Astrocyte (in vitro differentiated cells and primary cell): ENCODE measurements around the gene LY86. TPM values are rescaled to one million over a fixed set of nuclear protein-coding genes. Genes with fewer than 3 reads are reported as not detected.

Experiments
- DNase-seq: peaks from one replicate; pipeline ENCODE4 v3.0.0-alpha.2; 2010; ENCODE audit warnings: low read depth
- FAIRE-seq: peaks from 2 replicates; lab custom pipeline; 2011; peaks lifted over from hg19 to GRCh38; lab: Jason Lieb, UNC
- H2AFZ ChIP-seq: 2 replicates; pipeline ENCODE4 v1.6.0; 2012; ENCODE audit warnings: low read depth, low read length, inconsistent platforms
- H3K27ac ChIP-seq: 2 replicates; pipeline ENCODE4 v1.5.1; 2011; ENCODE audit warnings: low read depth, low read length, inconsistent platforms
- H3K27me3 ChIP-seq: 2 replicates; pipeline ENCODE4 v1.6.0; 2011; ENCODE audit warnings: low read length, inconsistent platforms; ENCODE audit not compliant: insufficient read depth
- H3K36me3 ChIP-seq: 2 replicates; pipeline ENCODE4 v1.5.1; 2011; ENCODE audit warnings: low read length, inconsistent platforms; ENCODE audit not compliant: insufficient read depth
- H3K4me1 ChIP-seq: 2 replicates; pipeline ENCODE4 v1.5.1; 2011; ENCODE audit warnings: low read length, inconsistent platforms; ENCODE audit not compliant: insufficient read depth
- H3K4me2 ChIP-seq: 2 replicates; pipeline ENCODE4 v1.6.0; 2012; ENCODE audit warnings: low read length, inconsistent platforms
- H3K4me3 ChIP-seq: 2 replicates; pipeline ENCODE4 v1.5.1; 2011; ENCODE audit warnings: low read depth, mild to moderate bottlenecking, low read length, inconsistent platforms; ENCODE audit not compliant: insufficient read depth
- H3K79me2 ChIP-seq: 2 replicates; pipeline ENCODE4 v1.6.0; 2012; ENCODE audit warnings: mild to moderate bottlenecking, low read length, inconsistent platforms; ENCODE audit not compliant: insufficient read depth
- H3K9ac ChIP-seq: 2 replicates; pipeline ENCODE4 v1.6.0; 2012; ENCODE audit warnings: mild to moderate bottlenecking, low read length, inconsistent platforms
- H3K9me3 ChIP-seq: 2 replicates; pipeline ENCODE4 v1.5.1; 2012; ENCODE audit warnings: low read depth, mild to moderate bottlenecking, low read length, inconsistent platforms; ENCODE audit not compliant: insufficient read depth
- H4K20me1 ChIP-seq: 2 replicates; pipeline ENCODE4 v1.6.0; 2012; ENCODE audit warnings: low read length, inconsistent platforms; ENCODE audit not compliant: insufficient read depth
- H3K27ac Mint-ChIP-seq: one replicate; pipeline ENCODE4 v1.8.0; 2021; ENCODE audit warnings: mild to moderate bottlenecking, mixed read lengths; ENCODE audit not compliant: unreplicated experiment
- H3K27me3 Mint-ChIP-seq: one replicate; pipeline ENCODE4 v1.8.0; 2021; ENCODE audit warnings: low read depth, mixed read lengths; ENCODE audit not compliant: unreplicated experiment
- H3K36me3 Mint-ChIP-seq: one replicate; pipeline ENCODE4 v1.8.0; 2021; ENCODE audit warnings: low read depth, mixed read lengths; ENCODE audit not compliant: unreplicated experiment
- H3K4me1 Mint-ChIP-seq: one replicate; pipeline ENCODE4 v1.8.0; 2021; ENCODE audit warnings: low read depth, mixed read lengths; ENCODE audit not compliant: unreplicated experiment
- H3K4me3 Mint-ChIP-seq: one replicate; pipeline ENCODE4 v1.8.0; 2021; ENCODE audit warnings: mild to moderate bottlenecking, moderate library complexity, mixed read lengths; ENCODE audit not compliant: unreplicated experiment
- H3K9me3 Mint-ChIP-seq: one replicate; pipeline ENCODE4 v1.8.0; 2021; ENCODE audit warnings: mild to moderate bottlenecking, mixed read lengths; ENCODE audit not compliant: unreplicated experiment
- EZH2 ChIP-seq: IDR thresholded peaks from 2 replicates; pipeline ENCODE4 v1.6.1; 2012; ENCODE audit warnings: mild to moderate bottlenecking, low read length, inconsistent platforms; ENCODE audit not compliant: insufficient read depth
- total RNA-seq: library from RNA; stranded (reverse); gene quantifications from 2 replicates; pipeline ENCODE4 v1.2.1, GENCODE V29; 2021
- TF ChIP-seq, protein P1 (sequence below): IDR thresholded peaks from 2 replicates; pipeline ENCODE4 v1.5.1; 2011; ENCODE audit warnings: low read depth, mild to moderate bottlenecking, inconsistent platforms, low read length, moderate library complexity; ENCODE audit not compliant: insufficient read depth

The LY86 gene
- total RNA-seq, 1 donor from 2014 or later: not detected

DNA sequence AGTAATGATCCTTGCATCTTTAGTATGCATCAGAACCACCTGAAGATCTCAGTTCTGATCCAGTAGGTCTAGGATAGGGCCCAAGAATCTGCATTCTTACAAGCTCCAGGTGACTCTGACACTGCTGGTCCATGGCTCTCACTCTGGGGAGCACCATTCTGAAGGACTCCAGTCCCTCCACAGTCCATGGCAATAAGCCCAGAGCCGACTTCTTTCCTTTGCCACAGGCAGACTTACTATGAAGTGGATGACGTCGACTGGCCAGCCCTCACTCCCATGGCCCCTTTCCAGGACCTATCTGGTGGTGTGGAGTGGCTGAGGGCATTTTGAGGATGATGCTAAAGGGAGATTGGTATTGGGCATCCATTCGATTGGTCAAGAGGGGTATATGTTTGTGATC, 21.8 kb upstream of the LY86 start:
- DNase-seq (no peak), FAIRE-seq (no peak)
- H3K4me1 Mint-ChIP-seq: peaks cover 9% of the 10 kb centered on the region
- H3K4me3 Mint-ChIP-seq: no peak overlapping the region
- H3K27me3 ChIP-seq: no peaks in the 10 kb centered on the region
- H3K27ac Mint-ChIP-seq: no peak overlapping the region
- no peak overlapping the region for H3K4me3 ChIP-seq
- no peaks in the 10 kb centered on the region for H3K9me3 Mint-ChIP-seq
- no peaks in the 10 kb centered on the region for H4K20me1 ChIP-seq
- H3K27ac ChIP-seq: no peak overlapping the region
- no peaks in the 10 kb centered on the region for H3K9me3 ChIP-seq
- H3K4me2 ChIP-seq: no peak overlapping the region
- no peak for TF ChIP-seq EZH2
- TF ChIP-seq, protein P1, sequence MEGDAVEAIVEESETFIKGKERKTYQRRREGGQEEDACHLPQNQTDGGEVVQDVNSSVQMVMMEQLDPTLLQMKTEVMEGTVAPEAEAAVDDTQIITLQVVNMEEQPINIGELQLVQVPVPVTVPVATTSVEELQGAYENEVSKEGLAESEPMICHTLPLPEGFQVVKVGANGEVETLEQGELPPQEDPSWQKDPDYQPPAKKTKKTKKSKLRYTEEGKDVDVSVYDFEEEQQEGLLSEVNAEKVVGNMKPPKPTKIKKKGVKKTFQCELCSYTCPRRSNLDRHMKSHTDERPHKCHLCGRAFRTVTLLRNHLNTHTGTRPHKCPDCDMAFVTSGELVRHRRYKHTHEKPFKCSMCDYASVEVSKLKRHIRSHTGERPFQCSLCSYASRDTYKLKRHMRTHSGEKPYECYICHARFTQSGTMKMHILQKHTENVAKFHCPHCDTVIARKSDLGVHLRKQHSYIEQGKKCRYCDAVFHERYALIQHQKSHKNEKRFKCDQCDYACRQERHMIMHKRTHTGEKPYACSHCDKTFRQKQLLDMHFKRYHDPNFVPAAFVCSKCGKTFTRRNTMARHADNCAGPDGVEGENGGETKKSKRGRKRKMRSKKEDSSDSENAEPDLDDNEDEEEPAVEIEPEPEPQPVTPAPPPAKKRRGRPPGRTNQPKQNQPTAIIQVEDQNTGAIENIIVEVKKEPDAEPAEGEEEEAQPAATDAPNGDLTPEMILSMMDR: no peak
- peaks cover 5% of the 10 kb centered on the region for H3K27me3 Mint-ChIP-seq
- no peak overlapping the region for H3K9ac ChIP-seq
- no peaks in the 10 kb centered on the region for H3K36me3 ChIP-seq
- H2AFZ ChIP-seq: no peak overlapping the region
- H3K36me3 Mint-ChIP-seq: no peaks in the 10 kb centered on the region
- H3K4me1 ChIP-seq: no peaks in the 10 kb centered on the region
- H3K79me2 ChIP-seq: no peaks in the 10 kb centered on the region

DNA sequence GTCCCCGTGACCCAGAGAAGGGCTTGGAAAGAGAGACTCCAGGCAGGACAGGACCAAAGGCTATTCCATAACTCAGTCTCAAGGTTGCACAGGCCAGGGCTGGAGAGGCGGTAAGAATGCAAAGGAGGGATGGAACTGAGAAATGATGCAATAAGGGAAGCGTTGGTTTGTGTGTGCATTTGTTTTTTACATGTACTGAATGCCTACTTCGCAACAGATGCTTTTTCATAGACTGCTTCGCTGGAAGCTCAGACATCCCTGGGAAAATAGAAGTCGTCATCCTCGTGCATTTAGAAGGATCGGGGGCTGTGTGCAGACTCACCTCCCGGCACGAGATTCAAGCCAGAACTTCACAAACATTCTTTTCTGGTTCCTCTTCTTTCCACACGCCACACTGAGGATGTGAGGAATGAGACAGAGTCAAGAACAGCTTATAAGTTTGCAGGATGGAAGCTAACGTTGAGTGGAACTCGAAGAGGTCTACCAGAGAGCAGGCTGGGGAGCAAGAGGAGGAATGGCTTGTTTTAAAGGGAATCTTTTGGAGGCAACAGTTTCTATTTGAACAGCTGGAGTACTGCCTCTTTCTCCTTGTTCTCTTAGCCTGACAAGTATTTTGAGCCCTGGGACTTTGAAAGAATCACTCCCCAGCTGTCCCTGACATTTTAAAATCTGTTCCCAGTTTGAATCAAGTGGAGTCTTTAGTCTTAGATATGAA, 19.3 kb upstream of the LY86 start:
- peaks cover 3% of the 10 kb centered on the region for H3K27me3 Mint-ChIP-seq
- H3K9me3 ChIP-seq: no peaks in the 10 kb centered on the region
- H3K4me1 Mint-ChIP-seq: peaks cover 9% of the 10 kb centered on the region
- no peaks in the 10 kb centered on the region for H3K79me2 ChIP-seq
- H3K4me3 Mint-ChIP-seq: no peak overlapping the region
- H3K9ac ChIP-seq: no peak overlapping the region
- no peaks in the 10 kb centered on the region for H3K27me3 ChIP-seq
- H3K4me3 ChIP-seq: no peak overlapping the region
- FAIRE-seq: no peak
- no peaks in the 10 kb centered on the region for H3K4me1 ChIP-seq
- no peaks in the 10 kb centered on the region for H3K36me3 Mint-ChIP-seq
- no peak overlapping the region for H3K4me2 ChIP-seq
- H4K20me1 ChIP-seq: no peaks in the 10 kb centered on the region
- no peak overlapping the region for H3K27ac ChIP-seq
- no peak for DNase-seq
- no peak overlapping the region for H3K27ac Mint-ChIP-seq
- H3K36me3 ChIP-seq: no peaks in the 10 kb centered on the region
- H3K9me3 Mint-ChIP-seq: no peaks in the 10 kb centered on the region
- no peak for TF ChIP-seq EZH2
- TF ChIP-seq, protein P1: no peak
- H2AFZ ChIP-seq: no peak overlapping the region

DNA sequence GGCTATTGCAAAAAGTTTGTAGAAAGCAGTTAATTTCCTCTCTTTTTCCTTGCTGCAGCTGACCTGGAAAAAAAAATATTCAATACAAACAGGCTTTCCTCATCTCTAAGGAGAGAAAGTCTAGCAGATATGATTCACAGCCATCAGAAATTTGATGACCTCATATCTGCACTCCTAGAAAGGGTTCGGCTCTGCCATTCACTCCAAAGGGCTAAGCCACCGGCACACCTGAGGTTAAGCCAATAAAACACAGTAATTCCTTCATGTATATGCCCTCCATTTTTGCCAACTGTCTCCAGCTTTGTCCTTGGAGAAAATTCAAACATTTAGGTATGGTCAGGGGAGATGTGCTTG, 18.7 kb upstream of the LY86 start:
- H3K36me3 ChIP-seq: no peaks in the 10 kb centered on the region
- no peak overlapping the region for H2AFZ ChIP-seq
- H4K20me1 ChIP-seq: no peaks in the 10 kb centered on the region
- H3K4me3 ChIP-seq: no peak overlapping the region
- no peak overlapping the region for H3K4me2 ChIP-seq
- no peaks in the 10 kb centered on the region for H3K4me1 ChIP-seq
- H3K9me3 ChIP-seq: no peaks in the 10 kb centered on the region
- no peaks in the 10 kb centered on the region for H3K36me3 Mint-ChIP-seq
- H3K4me3 Mint-ChIP-seq: no peak overlapping the region
- H3K27me3 Mint-ChIP-seq: no peaks in the 10 kb centered on the region
- FAIRE-seq: no peak
- no peak for DNase-seq
- H3K79me2 ChIP-seq: no peaks in the 10 kb centered on the region
- no peak overlapping the region for H3K27ac Mint-ChIP-seq
- no peaks in the 10 kb centered on the region for H3K27me3 ChIP-seq
- no peak overlapping the region for H3K9ac ChIP-seq
- TF ChIP-seq EZH2: no peak
- TF ChIP-seq, protein P1: no peak
- H3K4me1 Mint-ChIP-seq: peaks cover 9% of the 10 kb centered on the region
- no peaks in the 10 kb centered on the region for H3K9me3 Mint-ChIP-seq
- no peak overlapping the region for H3K27ac ChIP-seq
